Upper lobe of left lung (tissue), 6 donors: ENCODE measurements around the gene HSD17B3. TPM values are rescaled to one million over a fixed set of nuclear protein-coding genes. Genes with fewer than 3 reads are reported as not detected.

ENCODE experiments used
- ATAC-seq, 2 donors: fragments of 200-7000 bp; cut with Tn5 transposase; one replicate each; pipeline ENCODE4 v1.9.1; 2022; ENCODE audit warnings: mild to moderate bottlenecking in 2 of 2, moderate library complexity in 2 of 2; ENCODE audit not compliant: low FRiP score in 2 of 2
- DNase-seq, 2 donors: peaks; one replicate each; pipeline ENCODE4 v3.0.0-alpha.2; 2019 to 2020
- H3K27ac ChIP-seq, 4 donors: fragments of 200-600 bp; sonication (generic); one replicate each; pipeline ENCODE4 v1.5.1; 2016 to 2019
- H3K27me3 ChIP-seq, 4 donors: fragments of 200-600 bp; sonication (generic); one replicate each; pipeline ENCODE4 v1.5.1; 2017 to 2019
- H3K36me3 ChIP-seq, 4 donors: fragments of 200-600 bp; sonication (generic); one replicate each; pipeline ENCODE4 v1.5.1; 2016 to 2019
- H3K4me1 ChIP-seq, 4 donors: fragments of 200-600 bp; sonication (generic); one replicate each; pipeline ENCODE4 v1.5.1; 2018 to 2019
- H3K4me3 ChIP-seq, 4 donors: fragments of 200-600 bp; sonication (generic); one replicate each; pipeline ENCODE4 v1.5.1; 2017 to 2019; ENCODE audit warnings: mild to moderate bottlenecking in 2 of 4, moderate library complexity in 1 of 4
- H3K9me3 ChIP-seq, 4 donors: fragments of 200-600 bp; sonication (generic); one replicate each; pipeline ENCODE4 v1.5.1; 2018 to 2019
- EP300 ChIP-seq, 4 donors: sonication (generic); formaldehyde crosslinking; IDR thresholded peaks; one replicate each; pipeline ENCODE4 v1.5.1; 2017; ENCODE audit warnings: antibody characterized with exemption in 4 of 4, control low read depth in 2 of 4
- POLR2A ChIP-seq, 4 donors: fragments of 450-650 bp; IDR thresholded peaks; one replicate each; pipeline ENCODE4 v1.5.1; 2016 to 2017; ENCODE audit warnings: antibody characterized with exemption in 4 of 4, mild to moderate bottlenecking in 2 of 4
- POLR2AphosphoS5 ChIP-seq, 2 donors: sonication (generic); formaldehyde crosslinking; IDR thresholded peaks; one replicate each; pipeline ENCODE4 v1.5.1; 2017; ENCODE audit warnings: antibody characterized with exemption in 2 of 2
- WGBS, 2 donors: methylation state at CpG; one replicate each; pipeline ENCODE4 v1.1.5; 2017 to 2018; 5-methylcytosine and 5-hydroxymethylcytosine counted together
- total RNA-seq, 6 donors: library from RNA; depleted of rRNA in 4 of 6; stranded (reverse); fragments of >200 nt in 4 of 6; gene quantifications; one replicate each; pipeline versions ENCODE4 v1.1.0 to v1.2.1, GENCODE V29; 2016 to 2021
- TF ChIP-seq, protein P1 (sequence below), 6 experiments: fragments of 450-650 bp in 4 of 6; fragments of 200-600 bp in 2 of 6; sonication (generic) in 2 of 6; IDR thresholded peaks; one replicate each; pipeline ENCODE4 v1.5.1; 2016 to 2019; ENCODE audit warnings: antibody characterized with exemption in 6 of 6
- donor health status: DM: no; HTN: no; CAD: no; lungs with moderate emphysema.
- donor health status: DM: no; HTN: yes; CAD: no; lungs with severe emphysema.

The HSD17B3 gene
- total RNA-seq, 6 donors from 2014 or later = 1.0 to 7.3 (median 1.0) TPM; not detected in 3

- TF ChIP-seq POLR2A (IDR thresholded peaks at IDR 0.05) (no peak), POLR2AphosphoS5 (IDR thresholded peaks at IDR 0.05) (no peak), EP300 (IDR thresholded peaks at IDR 0.05) (no peak)
- TF ChIP-seq, protein P1, sequence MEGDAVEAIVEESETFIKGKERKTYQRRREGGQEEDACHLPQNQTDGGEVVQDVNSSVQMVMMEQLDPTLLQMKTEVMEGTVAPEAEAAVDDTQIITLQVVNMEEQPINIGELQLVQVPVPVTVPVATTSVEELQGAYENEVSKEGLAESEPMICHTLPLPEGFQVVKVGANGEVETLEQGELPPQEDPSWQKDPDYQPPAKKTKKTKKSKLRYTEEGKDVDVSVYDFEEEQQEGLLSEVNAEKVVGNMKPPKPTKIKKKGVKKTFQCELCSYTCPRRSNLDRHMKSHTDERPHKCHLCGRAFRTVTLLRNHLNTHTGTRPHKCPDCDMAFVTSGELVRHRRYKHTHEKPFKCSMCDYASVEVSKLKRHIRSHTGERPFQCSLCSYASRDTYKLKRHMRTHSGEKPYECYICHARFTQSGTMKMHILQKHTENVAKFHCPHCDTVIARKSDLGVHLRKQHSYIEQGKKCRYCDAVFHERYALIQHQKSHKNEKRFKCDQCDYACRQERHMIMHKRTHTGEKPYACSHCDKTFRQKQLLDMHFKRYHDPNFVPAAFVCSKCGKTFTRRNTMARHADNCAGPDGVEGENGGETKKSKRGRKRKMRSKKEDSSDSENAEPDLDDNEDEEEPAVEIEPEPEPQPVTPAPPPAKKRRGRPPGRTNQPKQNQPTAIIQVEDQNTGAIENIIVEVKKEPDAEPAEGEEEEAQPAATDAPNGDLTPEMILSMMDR (IDR thresholded peaks at IDR 0.05) = no peak
Measured at GRCh38 chr9:96294159-96294545, 7.8 kb downstream of the HSD17B3 start.

GRCh38 chr9:96293498-96294158, 8.3 kb downstream of the HSD17B3 start:
- ATAC-seq (no peak), DNase-seq (no peak)
- H3K27me3 ChIP-seq = no peaks in the 10 kb centered on the region
- no peak for TF ChIP-seq POLR2AphosphoS5 (IDR thresholded peaks at IDR 0.05)
- TF ChIP-seq POLR2A (IDR thresholded peaks at IDR 0.05) = no peak
- TF ChIP-seq EP300 (IDR thresholded peaks at IDR 0.05) = no peak
- TF ChIP-seq, protein P1 (IDR thresholded peaks at IDR 0.05) = no peak
- WGBS, 2 donors = 81 to 88% methylated on average over 3 of the region's 3 CpGs
- no peaks in the 10 kb centered on the region for H3K36me3 ChIP-seq
- H3K9me3 ChIP-seq = no peaks in the 10 kb centered on the region
- H3K4me1 ChIP-seq = no peaks in the 10 kb centered on the region
- no peak overlapping the region for H3K27ac ChIP-seq
- no peak overlapping the region for H3K4me3 ChIP-seq

More at GRCh38 chr9:96294159-96294545, 7.8 kb downstream of the HSD17B3 start:
- 86 to 88% methylated on average over 3 of the region's 3 CpGs for WGBS, 2 donors
- Histone ChIP-seq H3K9me3 (no peaks in the 10 kb centered on the region), H3K4me3 (no peak overlapping the region), H3K27me3 (no peaks in the 10 kb centered on the region), H3K36me3 (no peaks in the 10 kb centered on the region), H3K27ac (no peak overlapping the region), H3K4me1 (no peaks in the 10 kb centered on the region)
- ATAC-seq (peak in 1 of 2 donors; percentile 37), DNase-seq (no peak)

- Histone ChIP-seq H3K4me3 (no peak overlapping the region), H3K27ac (no peak overlapping the region), H3K36me3 (no peaks in the 10 kb centered on the region), H3K9me3 (peaks cover 0 to 5% (median 1%) of the 10 kb centered on the region in 4 donors), H3K4me1 (no peaks in the 10 kb centered on the region), H3K27me3 (no peaks in the 10 kb centered on the region)
- TF ChIP-seq POLR2AphosphoS5 (IDR thresholded peaks at IDR 0.05) (no peak), EP300 (IDR thresholded peaks at IDR 0.05) (no peak), POLR2A (IDR thresholded peaks at IDR 0.05) (no peak)
- TF ChIP-seq, protein P1 (IDR thresholded peaks at IDR 0.05) = no peak
- ATAC-seq = no peak
- no peak for DNase-seq
- WGBS, 2 donors = 70 to 100% methylated on average over 2 of the region's 2 CpGs
Measured at GRCh38 chr9:96289392-96289791, 12.6 kb downstream of the HSD17B3 start.

GRCh38 chr9:96281641-96282040, 20.3 kb downstream of the HSD17B3 start:
- no peak for DNase-seq
- no peak for ATAC-seq
- H3K9me3 ChIP-seq = peaks cover 0 to 8% (median 3%) of the 10 kb centered on the region in 4 donors
- TF ChIP-seq POLR2AphosphoS5 (IDR thresholded peaks at IDR 0.05) = no peak
- TF ChIP-seq, protein P1 (IDR thresholded peaks at IDR 0.05) = no peak
- no peak for TF ChIP-seq EP300 (IDR thresholded peaks at IDR 0.05)
- TF ChIP-seq POLR2A (IDR thresholded peaks at IDR 0.05) = no peak
- no peak overlapping the region for H3K4me3 ChIP-seq
- no peaks in the 10 kb centered on the region for H3K27me3 ChIP-seq
- no peaks in the 10 kb centered on the region for H3K36me3 ChIP-seq
- WGBS, 2 donors = 83 to 86% methylated on average over 6 of the region's 6 CpGs
- no peaks in the 10 kb centered on the region for H3K4me1 ChIP-seq
- H3K27ac ChIP-seq = no peak overlapping the region

GRCh38 chr9:96279932-96280331, 22.0 kb downstream of the HSD17B3 start:
- H3K4me1 ChIP-seq = no peaks in the 10 kb centered on the region
- no peaks in the 10 kb centered on the region for H3K36me3 ChIP-seq
- TF ChIP-seq EP300 (IDR thresholded peaks at IDR 0.05) = no peak
- TF ChIP-seq POLR2AphosphoS5 (IDR thresholded peaks at IDR 0.05) = no peak
- TF ChIP-seq, protein P1 (IDR thresholded peaks at IDR 0.05) = no peak
- no peak for TF ChIP-seq POLR2A (IDR thresholded peaks at IDR 0.05)
- no peak for DNase-seq
- peak in 1 of 2 donors; percentile 90 for ATAC-seq
- peaks cover 0 to 14% (median 9%) of the 10 kb centered on the region in 4 donors for H3K9me3 ChIP-seq
- H3K27ac ChIP-seq = no peak overlapping the region
- no peaks in the 10 kb centered on the region for H3K27me3 ChIP-seq
- no peak overlapping the region for H3K4me3 ChIP-seq
- 74 to 82% methylated on average over 8 of the region's 8 CpGs for WGBS, 2 donors
